Measurements from ENCODE around the gene SUN1. TPM values are rescaled to one million over a fixed set of nuclear protein-coding genes. Genes with fewer than 3 reads are reported as not detected.

Gene SUN1
- total RNA-seq, 1 experiment from 2014 or later: 109 TPM

DNA sequence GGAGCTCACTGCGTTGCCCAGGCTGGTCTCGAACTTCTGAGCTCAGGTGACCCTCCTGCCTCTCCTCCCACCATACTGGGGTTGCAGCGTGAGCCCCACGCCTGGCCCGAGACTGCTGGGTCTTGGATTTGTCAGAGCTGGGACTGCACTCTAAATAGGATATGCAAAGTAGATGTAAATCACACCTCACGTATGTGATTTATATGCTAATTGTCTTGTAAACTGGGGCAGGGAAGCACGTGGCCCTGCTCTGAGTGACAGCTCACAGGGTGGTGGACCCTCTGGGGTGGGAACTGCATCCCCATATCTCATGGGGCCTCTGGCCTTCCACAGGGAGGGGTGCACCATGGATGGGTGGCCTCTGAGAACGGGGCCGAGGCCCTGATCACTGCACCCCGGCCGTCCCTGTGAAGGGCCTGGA, 78.2 kb downstream of the SUN1 start:
- Histone ChIP-seq H3K27me3 (no peaks in the 10 kb centered on the region), H3K36me3 (no peaks in the 10 kb centered on the region), H3K4me3 (no peak overlapping the region), H3K9me3 (no peaks in the 10 kb centered on the region)
- DNase-seq: no peak

- DNase-seq: no peak
These were observed 78.7 kb downstream of the SUN1 start for GRCh38 chr7:910931-911431.

GRCh38 chr7:911791-912480, 79.7 kb downstream of the SUN1 start:
- no peak for DNase-seq
- H3K27me3 ChIP-seq: no peaks in the 10 kb centered on the region
- no peak overlapping the region for H3K4me3 ChIP-seq
- H3K9me3 ChIP-seq: no peaks in the 10 kb centered on the region
- H3K36me3 ChIP-seq: no peaks in the 10 kb centered on the region

More at GRCh38 chr7:910931-911431, 78.7 kb downstream of the SUN1 start:
- Histone ChIP-seq H3K9me3 (no peaks in the 10 kb centered on the region), H3K27me3 (no peaks in the 10 kb centered on the region), H3K4me3 (no peak overlapping the region), H3K36me3 (no peaks in the 10 kb centered on the region)

DNA sequence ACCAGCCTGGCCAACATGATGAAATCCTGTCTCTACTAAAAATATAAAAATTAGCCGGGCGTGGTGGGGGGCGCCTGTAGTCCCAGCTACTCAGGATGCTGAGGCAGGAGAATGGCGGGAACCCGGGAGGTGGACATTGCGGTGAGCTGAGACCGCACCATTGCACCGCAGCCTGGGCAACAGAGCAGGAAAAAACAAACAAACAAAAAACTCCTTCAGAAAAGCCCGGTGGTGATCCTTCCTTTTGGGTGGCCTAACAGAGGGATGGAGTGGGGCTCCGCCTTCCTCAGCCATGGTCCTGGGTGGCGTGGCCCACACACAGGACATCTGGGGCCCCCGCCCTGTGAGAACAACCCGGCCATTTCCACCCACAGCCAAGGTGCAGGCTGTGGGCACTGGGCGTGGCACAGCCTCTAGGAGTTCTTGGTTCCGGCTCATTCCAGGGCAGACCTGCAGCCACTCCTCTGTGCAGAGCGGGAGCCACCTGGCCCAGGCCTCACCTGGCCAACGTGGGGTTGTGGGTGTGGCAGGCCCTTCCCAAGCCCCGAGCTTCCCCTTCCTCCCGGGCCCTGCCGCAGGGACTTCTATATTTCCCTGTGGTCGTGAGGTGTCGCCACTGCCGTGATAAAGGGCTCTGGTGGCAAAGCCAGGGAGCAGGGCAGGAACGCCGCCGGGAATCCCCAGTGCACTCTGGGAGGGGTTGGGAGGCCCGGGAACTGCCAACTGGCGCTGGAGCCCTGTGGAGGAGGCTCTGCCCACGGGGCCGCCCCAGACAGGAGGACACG, 81.7 kb downstream of the SUN1 start:
- H3K36me3 ChIP-seq: no peaks in the 10 kb centered on the region
- no peak for DNase-seq
- H3K4me3 ChIP-seq: no peak overlapping the region
- H3K9me3 ChIP-seq: no peaks in the 10 kb centered on the region
- no peaks in the 10 kb centered on the region for H3K27me3 ChIP-seq

DNA sequence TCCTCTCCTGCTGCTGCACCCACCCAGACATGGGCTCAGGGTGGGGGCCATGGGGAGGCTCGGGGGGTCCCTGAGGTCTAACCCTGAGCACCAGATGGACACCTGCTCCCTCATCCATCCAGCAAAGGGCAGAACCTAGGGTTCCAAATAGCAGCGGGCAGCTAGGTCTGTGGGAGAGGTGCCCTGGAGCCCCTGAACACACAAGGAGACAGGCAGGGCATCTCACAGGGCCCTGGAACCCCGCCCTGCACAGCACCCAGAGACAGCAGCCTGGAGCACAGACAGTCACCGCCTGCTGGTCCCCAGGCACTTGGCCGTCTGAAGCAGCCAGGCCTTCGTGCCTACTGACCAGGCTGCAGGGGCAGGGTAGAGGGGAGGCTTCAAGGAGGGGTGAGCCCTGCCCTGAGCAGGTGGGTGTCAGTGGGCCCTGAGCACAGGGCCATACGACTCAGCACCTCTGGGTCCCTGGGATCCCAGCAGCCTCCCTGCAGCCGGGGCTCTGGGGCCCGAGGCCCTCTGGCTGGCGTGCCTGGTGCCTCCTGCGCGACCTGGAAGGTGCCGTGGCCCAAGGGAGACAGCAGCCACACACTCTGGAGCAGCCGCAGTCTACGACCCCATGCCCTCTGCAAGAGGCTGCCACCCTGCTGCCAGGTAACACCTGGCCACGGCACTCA, 82.4 kb downstream of the SUN1 start:
- no peaks in the 10 kb centered on the region for H3K9me3 ChIP-seq

GRCh38 chr7:915291-916218, 83.3 kb downstream of the SUN1 start:
- Histone ChIP-seq H3K36me3 (no peaks in the 10 kb centered on the region), H3K27me3 (no peaks in the 10 kb centered on the region), H3K4me3 (no peak overlapping the region), H3K9me3 (no peaks in the 10 kb centered on the region)
- no peak for DNase-seq

More for the DNA sequence above, 82.4 kb downstream of the SUN1 start:
- H3K36me3 ChIP-seq: no peaks in the 10 kb centered on the region
- DNase-seq: no peak
- no peak overlapping the region for H3K4me3 ChIP-seq
- H3K27me3 ChIP-seq: no peaks in the 10 kb centered on the region

DNA sequence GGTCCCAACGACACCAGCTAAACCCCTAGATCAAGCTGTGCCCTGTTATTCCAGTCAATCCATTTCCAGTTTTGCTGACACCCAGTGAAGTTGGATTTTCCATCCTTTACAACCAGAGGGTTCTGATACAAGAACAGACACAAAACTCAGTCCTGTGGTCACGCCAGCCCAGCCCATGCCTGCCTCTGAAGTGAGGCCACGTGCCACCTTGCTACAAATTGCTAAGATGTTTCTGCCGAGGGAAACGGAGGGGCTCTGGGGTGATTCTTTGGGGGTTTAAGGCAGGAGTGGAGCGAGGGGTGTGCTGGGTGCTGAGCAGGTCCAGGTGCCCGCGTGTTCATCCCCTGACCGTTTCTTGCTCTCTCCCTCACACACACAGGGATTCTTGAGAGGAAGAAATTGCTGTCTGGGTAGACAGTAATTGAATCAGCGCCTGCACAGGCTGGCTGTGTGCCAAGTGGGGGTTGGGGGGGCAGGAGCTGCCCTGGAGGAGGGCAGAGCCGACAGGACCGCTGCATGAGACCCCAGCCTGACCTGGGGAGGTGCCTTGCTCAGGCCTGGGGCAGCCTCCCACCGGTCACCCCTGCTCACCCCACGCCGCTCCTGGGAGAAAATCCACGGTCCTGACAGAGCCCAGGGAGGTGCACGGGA, 84.1 kb downstream of the SUN1 start:
- Histone ChIP-seq H3K36me3 (no peaks in the 10 kb centered on the region), H3K4me3 (no peak overlapping the region), H3K27me3 (no peaks in the 10 kb centered on the region), H3K9me3 (no peaks in the 10 kb centered on the region)
- no peak for DNase-seq

DNA sequence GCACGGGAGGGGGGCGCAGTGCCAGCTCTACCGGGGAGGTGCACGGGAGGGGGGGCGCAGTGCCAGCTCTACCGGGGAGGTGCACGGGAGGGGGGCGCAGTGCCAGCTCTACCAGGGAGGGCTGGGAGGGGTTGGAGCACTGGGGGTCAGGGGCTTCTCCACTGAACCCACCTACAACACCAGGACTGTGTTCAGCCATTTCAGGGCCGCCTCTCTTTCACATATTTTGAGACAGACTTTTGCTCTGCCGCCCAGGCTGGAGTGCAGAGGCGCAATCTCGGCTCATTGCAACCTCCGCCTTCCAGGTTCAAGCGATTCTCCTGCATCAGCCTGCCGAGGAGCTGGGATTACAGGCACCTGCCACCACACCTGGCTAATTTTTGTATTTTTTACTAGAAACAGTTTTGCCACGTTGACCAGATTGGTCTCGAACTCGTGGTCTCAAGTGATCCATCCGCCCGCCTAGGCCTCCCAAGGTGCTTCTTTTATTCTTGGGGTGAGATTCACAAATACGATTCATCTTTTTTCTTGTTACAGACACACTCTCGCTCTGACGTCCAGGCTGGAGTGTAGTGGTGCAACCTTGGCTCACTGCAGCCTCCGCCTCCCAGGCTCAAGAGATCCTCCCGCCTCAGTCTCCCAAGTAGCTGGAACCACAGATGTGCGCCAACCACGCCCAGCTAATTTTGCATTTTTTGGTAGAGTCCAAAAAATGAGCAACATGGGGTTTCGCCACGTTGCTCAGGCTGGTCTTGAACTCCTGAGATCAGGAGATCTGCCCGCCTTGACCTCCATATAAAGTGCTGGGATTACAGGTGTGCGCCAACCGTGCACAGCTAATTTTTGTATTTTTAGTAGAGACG, 85.2 kb downstream of the SUN1 start:
- H3K27me3 ChIP-seq: no peaks in the 10 kb centered on the region
- H3K4me3 ChIP-seq: no peak overlapping the region
- H3K36me3 ChIP-seq: no peaks in the 10 kb centered on the region
- DNase-seq: no peak
- H3K9me3 ChIP-seq: no peaks in the 10 kb centered on the region

DNA sequence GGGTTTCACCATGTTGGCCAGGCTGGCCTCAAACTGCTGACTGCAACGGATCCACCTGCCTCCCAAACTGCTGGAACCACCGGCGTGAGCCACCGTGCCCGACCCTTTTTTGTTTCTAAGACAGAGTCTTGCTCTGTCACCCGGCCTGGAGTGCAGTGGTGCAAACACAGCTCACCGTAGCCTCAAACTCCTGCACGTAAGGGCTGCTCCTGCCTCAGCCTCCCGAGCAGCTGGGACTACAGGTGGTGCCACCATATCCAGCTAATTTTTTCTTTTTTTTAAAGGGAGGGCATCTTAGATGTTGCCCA, 85.8 kb downstream of the SUN1 start:
- Histone ChIP-seq H3K36me3 (no peaks in the 10 kb centered on the region), H3K4me3 (no peak overlapping the region), H3K9me3 (no peaks in the 10 kb centered on the region), H3K27me3 (no peaks in the 10 kb centered on the region)
- no peak for DNase-seq

DNA sequence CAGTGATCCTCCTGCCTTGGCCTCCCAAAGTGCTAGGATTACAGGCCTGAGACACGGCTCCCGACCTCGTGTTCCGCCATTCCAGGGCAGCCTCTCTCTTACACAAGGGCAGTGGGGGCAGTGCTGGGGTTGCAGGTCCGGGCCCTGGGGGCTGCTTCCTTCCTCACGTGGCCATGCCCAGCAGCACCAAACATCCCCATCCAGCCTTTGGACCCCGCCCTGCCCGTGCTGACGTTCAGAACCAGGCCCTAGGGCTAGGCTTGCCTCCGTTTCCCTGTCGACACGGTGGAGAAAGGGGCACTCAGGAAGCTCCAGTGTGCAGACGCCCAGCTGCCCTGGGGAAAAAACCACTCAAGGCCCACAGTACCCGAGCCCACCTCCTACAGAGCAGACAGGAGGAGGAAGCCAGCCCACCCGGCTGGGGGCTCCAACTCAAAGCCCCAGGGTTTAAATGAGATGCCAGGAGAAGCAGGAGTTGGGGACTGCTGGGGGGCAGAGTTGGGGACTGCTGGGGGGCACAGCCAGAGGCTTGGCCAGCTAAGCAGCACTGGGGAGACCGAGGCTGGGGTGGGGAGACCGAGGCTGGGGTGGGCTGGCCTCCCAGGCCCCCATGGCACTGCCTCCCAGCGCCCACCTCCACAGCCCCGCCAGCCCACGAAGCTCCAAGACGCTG, 86.3 kb downstream of the SUN1 start:
- no peak for DNase-seq

DNA sequence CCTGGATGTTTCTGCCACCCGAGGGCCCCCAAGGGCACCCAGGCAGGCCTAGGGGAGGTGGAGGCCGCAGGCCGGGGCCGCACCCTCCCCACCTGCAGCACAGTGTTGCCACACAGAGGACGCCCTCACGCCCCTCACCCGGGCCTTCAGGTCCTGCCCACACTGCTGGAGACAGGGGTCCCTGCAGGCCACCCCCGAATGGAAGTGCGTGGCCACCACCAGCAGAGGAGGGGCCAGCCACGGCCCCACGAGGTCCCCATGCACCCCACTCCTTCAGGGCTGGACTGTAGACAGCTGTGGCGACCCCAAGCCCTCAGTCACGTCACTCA, 86.8 kb downstream of the SUN1 start:
- no peak for DNase-seq

More for the DNA sequence above, 86.3 kb downstream of the SUN1 start:
- Histone ChIP-seq H3K27me3 (no peaks in the 10 kb centered on the region), H3K4me3 (no peak overlapping the region), H3K36me3 (no peaks in the 10 kb centered on the region), H3K9me3 (no peaks in the 10 kb centered on the region)

DNA sequence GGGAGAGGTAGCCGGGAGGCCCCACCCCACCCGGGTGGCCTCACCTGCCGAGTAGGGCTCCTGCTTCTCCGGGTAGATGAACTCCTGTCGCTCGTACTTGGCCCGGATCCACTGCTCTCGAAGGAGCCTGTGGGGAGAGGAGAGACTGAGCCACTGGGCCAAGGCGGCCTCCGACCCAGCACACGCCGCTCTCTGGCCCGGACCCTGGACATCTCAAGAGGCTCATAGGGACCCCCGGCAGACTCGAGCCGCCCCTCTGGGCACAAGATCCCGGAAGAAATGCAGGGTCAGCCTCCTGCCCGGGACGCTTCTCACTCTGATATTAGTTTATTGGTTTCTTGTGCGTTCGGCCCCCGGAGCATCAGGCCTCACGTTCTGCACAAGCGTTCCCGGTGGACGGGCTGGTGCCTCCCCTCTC, 87.7 kb downstream of the SUN1 start:
- Histone ChIP-seq H3K9me3 (no peaks in the 10 kb centered on the region), H3K4me3 (no peak overlapping the region), H3K27me3 (no peaks in the 10 kb centered on the region), H3K36me3 (no peaks in the 10 kb centered on the region)
- no peak for DNase-seq

More for the DNA sequence above, 86.8 kb downstream of the SUN1 start:
- no peaks in the 10 kb centered on the region for H3K36me3 ChIP-seq
- H3K4me3 ChIP-seq: no peak overlapping the region
- no peaks in the 10 kb centered on the region for H3K9me3 ChIP-seq
- H3K27me3 ChIP-seq: no peaks in the 10 kb centered on the region

- no peak for DNase-seq
- Histone ChIP-seq H3K36me3 (no peaks in the 10 kb centered on the region), H3K4me3 (no peak overlapping the region), H3K9me3 (no peaks in the 10 kb centered on the region), H3K27me3 (no peaks in the 10 kb centered on the region)
These were observed 88.2 kb downstream of the SUN1 start for GRCh38 chr7:920351-921070.

DNA sequence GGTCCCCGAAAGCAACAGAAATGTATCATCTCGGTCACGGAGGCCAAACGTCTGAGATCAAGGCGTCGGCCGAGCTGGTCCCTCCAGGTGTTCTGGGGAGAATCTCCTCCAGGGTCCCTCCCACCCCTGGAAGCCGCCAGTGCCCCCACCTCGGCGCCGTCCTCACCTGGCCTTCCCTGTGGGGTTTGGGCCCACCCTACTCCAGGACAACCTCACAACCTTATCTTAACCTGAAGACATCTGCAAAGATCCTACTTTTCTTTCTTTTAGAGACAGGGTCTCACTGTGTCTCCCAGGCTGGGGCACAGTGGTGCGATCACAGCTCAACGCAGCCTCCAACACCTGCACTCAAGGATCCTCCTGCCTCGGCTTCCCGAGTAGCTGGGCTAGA, 88.8 kb downstream of the SUN1 start:
- Histone ChIP-seq H3K27me3 (no peaks in the 10 kb centered on the region), H3K4me3 (no peak overlapping the region), H3K9me3 (no peaks in the 10 kb centered on the region), H3K36me3 (no peaks in the 10 kb centered on the region)
- no peak for DNase-seq
